SK-N-SH (cell line): Measurements from ENCODE around the gene IWS1. TPM values are rescaled to one million over a fixed set of nuclear protein-coding genes. Genes with fewer than 3 reads are reported as not detected.

Source experiments
- CTCF ChIA-PET: fragments of 300-600, 350-600 bp; formaldehyde crosslinking; extraction: SDS; loops from one replicate; lab custom pipeline; 2021; lab: Yijun Ruan, JAX
- POLR2A ChIA-PET: fragments of 350-600 bp; sonication (Branson Sonifier 250); formaldehyde crosslinking; extraction: SDS; loops from one replicate; lab custom pipeline; 2020; ENCODE audit warnings: antibody characterized with exemption, inconsistent platforms; lab: Yijun Ruan, JAX
- DNase-seq: peaks from one replicate; pipeline ENCODE4 v3.0.0; 2012
- H2AFZ ChIP-seq: fragments of 200-600 bp; sonication (generic); 2 replicates; pipeline ENCODE4 v1.8.1; 2016; ENCODE audit warnings: antibody characterized with exemption, mild to moderate bottlenecking, low read depth
- H3F3A ChIP-seq: fragments of 200-600 bp; sonication (generic); replicated peaks from 2 replicates; pipeline ENCODE3; 2016; ENCODE audit warnings: antibody characterized with exemption, mild to moderate bottlenecking; ENCODE audit not compliant: insufficient read depth
- H3K27ac ChIP-seq, 2 experiments: fragments of 200-500 bp in 1 of 2; fragments of 200-600 bp in 1 of 2; sonication (Bioruptor generic) in 1 of 2; sonication (generic), shearing (Covaris generic) in 1 of 2; 2 replicates each; pipeline versions ENCODE4 v1.5.1 to v1.6.1; 2014 to 2016; ENCODE audit warnings: low read depth in 2 of 2, inconsistent platforms in 1 of 2, low read length in 1 of 2, mild to moderate bottlenecking in 1 of 2, mixed read lengths in 1 of 2
- H3K27me3 ChIP-seq: fragments of 200-600 bp; sonication (generic), shearing (Covaris generic); 2 replicates; pipeline ENCODE4 v1.6.1; 2016; ENCODE audit warnings: mixed run types; ENCODE audit not compliant: insufficient read depth
- H3K36me3 ChIP-seq, 2 experiments: fragments of 200-500 bp in 1 of 2; fragments of 200-600 bp in 1 of 2; sonication (Bioruptor generic) in 1 of 2; sonication (generic) in 1 of 2; replicated peaks in 1 of 2; 2 replicates each; pipeline versions ENCODE3 to v1.5.1; 2014 to 2016; ENCODE audit warnings: low read length in 1 of 2, mild to moderate bottlenecking in 1 of 2; ENCODE audit not compliant: insufficient read depth in 2 of 2, control insufficient read depth in 1 of 2
- H3K4me1 ChIP-seq, 2 experiments: fragments of 200-500 bp in 1 of 2; fragments of 200-600 bp in 1 of 2; sonication (Bioruptor generic) in 1 of 2; sonication (generic), shearing (Covaris generic) in 1 of 2; 2 replicates each; pipeline versions ENCODE4 v1.5.1 to v1.6.1; 2014 to 2016; ENCODE audit warnings: low read depth in 1 of 2, low read length in 1 of 2, mixed run types in 1 of 2; ENCODE audit not compliant: insufficient read depth in 2 of 2, control insufficient read depth in 1 of 2
- H3K4me2 ChIP-seq: fragments of 200-600 bp; sonication (generic), shearing (Covaris generic); 2 replicates; pipeline ENCODE4 v1.6.1; 2017; ENCODE audit warnings: mixed run types
- H3K4me3 ChIP-seq, 2 experiments: fragments of 200-500 bp in 1 of 2; fragments of 200-600 bp in 1 of 2; sonication (Bioruptor generic) in 1 of 2; sonication (generic), shearing (Covaris generic) in 1 of 2; 2 replicates each; pipeline versions ENCODE4 v1.5.1 to v1.8.1; 2014 to 2016; ENCODE audit warnings: low read depth in 2 of 2, inconsistent platforms in 1 of 2, low read length in 1 of 2, mild to moderate bottlenecking in 1 of 2, mixed read lengths in 1 of 2, moderate library complexity in 1 of 2
- H3K79me2 ChIP-seq: fragments of 200-600 bp; sonication (generic); 2 replicates; pipeline ENCODE4 v1.8.1; 2017; ENCODE audit warnings: mild to moderate bottlenecking; ENCODE audit not compliant: insufficient read depth
- H3K9ac ChIP-seq: fragments of 200-600 bp; sonication (generic); 2 replicates; pipeline ENCODE4 v1.6.1; 2017; ENCODE audit warnings: mixed run types
- H3K9me2 ChIP-seq: fragments of 200-600 bp; sonication (generic); 2 replicates; pipeline ENCODE4 v1.6.1; 2017; ENCODE audit warnings: mixed run types
- H3K9me3 ChIP-seq: fragments of 200-600 bp; sonication (generic); 2 replicates; pipeline ENCODE4 v1.6.1; 2017; ENCODE audit warnings: mixed run types, mild to moderate bottlenecking, moderate library complexity
- H4K20me1 ChIP-seq: fragments of 200-600 bp; sonication (generic); 2 replicates; pipeline ENCODE4 v1.6.1; 2017; ENCODE audit warnings: mild to moderate bottlenecking, mixed run types; ENCODE audit not compliant: insufficient read depth
- CHD2 ChIP-seq: fragments of 150-350 bp; IDR thresholded peaks from 2 replicates; pipeline ENCODE4 v1.6.1; 2018; ENCODE audit warnings: low read length; ENCODE audit not compliant: partially characterized antibody
- ELF1 ChIP-seq: IDR thresholded peaks from 2 replicates; pipeline ENCODE4 v1.4.0; 2012
- EP300 ChIP-seq, 2 experiments: IDR thresholded peaks; 2 replicates each; pipeline versions ENCODE4 v1.4.0 to v1.6.1; 2012; ENCODE audit warnings: borderline replicate concordance in 1 of 2, low read depth in 1 of 2, low read length in 1 of 2
- FOSL2 ChIP-seq: IDR thresholded peaks from 2 replicates; pipeline ENCODE4 v1.4.0; 2012; ENCODE audit warnings: low read depth, mild to moderate bottlenecking, moderate library complexity, borderline replicate concordance
- FOXM1 ChIP-seq: IDR thresholded peaks from 2 replicates; pipeline ENCODE4 v1.4.0; 2012; ENCODE audit warnings: low read depth, mild to moderate bottlenecking
- GATA2 ChIP-seq: sonication (generic); formaldehyde crosslinking; IDR thresholded peaks from 2 replicates; pipeline ENCODE4 v1.5.0; 2020; ENCODE audit warnings: mild to moderate bottlenecking, missing genetic modification reagents
- JUND ChIP-seq: IDR thresholded peaks from 2 replicates; pipeline ENCODE4 v1.4.0; 2012
- MAX ChIP-seq: IDR thresholded peaks from 2 replicates; pipeline ENCODE4 v1.4.0; 2012; ENCODE audit warnings: low read depth
- NFIC ChIP-seq: IDR thresholded peaks from 2 replicates; pipeline ENCODE4 v1.4.0; 2012; ENCODE audit warnings: borderline replicate concordance
- NRF1 ChIP-seq: IDR thresholded peaks from 2 replicates; pipeline ENCODE4 v1.6.1; 2012; ENCODE audit warnings: low read depth, mild to moderate bottlenecking, low read length
- PBX3 ChIP-seq: IDR thresholded peaks from 2 replicates; pipeline ENCODE4; 2012
- RFX5 ChIP-seq: IDR thresholded peaks from 2 replicates; pipeline ENCODE4 v1.6.1; 2012; ENCODE audit warnings: mild to moderate bottlenecking, improper control_type of control experiment, low read length
- TAF1 ChIP-seq: IDR thresholded peaks from 2 replicates; pipeline ENCODE4 v1.6.1; 2012; ENCODE audit warnings: low read depth, mild to moderate bottlenecking, low read length, moderate library complexity, borderline replicate concordance
- TCF12 ChIP-seq: IDR thresholded peaks from 2 replicates; pipeline ENCODE4 v1.4.0; 2012
- TEAD4 ChIP-seq: IDR thresholded peaks from 2 replicates; pipeline ENCODE4 v1.4.0; 2012; ENCODE audit warnings: mild to moderate bottlenecking, borderline replicate concordance; ENCODE audit not compliant: insufficient read depth
- USF1 ChIP-seq: IDR thresholded peaks from 2 replicates; pipeline ENCODE4 v1.4.0; 2012; ENCODE audit warnings: low read depth, borderline replicate concordance
- YY1 ChIP-seq: IDR thresholded peaks from 2 replicates; pipeline ENCODE4 v1.4.0; 2012; ENCODE audit warnings: low read depth, mild to moderate bottlenecking
- ZBTB33 ChIP-seq: IDR thresholded peaks from 2 replicates; pipeline ENCODE4 v1.4.0; 2012; ENCODE audit warnings: low read depth, borderline replicate concordance
- WGBS: methylation state at CpG from one replicate; pipeline ENCODE4 v1.1.6; 2017; ENCODE audit warnings: low lambda C conversion rate; 5-methylcytosine and 5-hydroxymethylcytosine counted together
- polyA plus RNA-seq, 3 experiments: library from polyadenylated mRNA; depleted of rRNA; stranded (reverse); fragments of >200 nt; gene quantifications; 2 replicates each; pipeline ENCODE4 v1.2.3, GENCODE V29; 2012

IWS1 gene
- polyA plus RNA-seq, 1 of the 3 experiments (the other 2 are of a cell fraction) = 24.6 TPM

GRCh38 chr2:127564429-127565260, 38.4 kb upstream of the IWS1 start:
- Histone ChIP-seq H3K9me3 (no peaks in the 10 kb centered on the region), H3K79me2 (no peaks in the 10 kb centered on the region), H4K20me1 (no peaks in the 10 kb centered on the region), H3K9me2 (no peaks in the 10 kb centered on the region), H3K9ac (no peak overlapping the region), H2AFZ (no peak overlapping the region), H3K4me3 (no peak overlapping the region), H3F3A (no peaks in the 10 kb centered on the region), H3K4me2 (no peak overlapping the region), H3K27ac (no peak overlapping the region), H3K27me3 (no peaks in the 10 kb centered on the region), H3K36me3 (no peaks in the 10 kb centered on the region), H3K4me1 (peaks cover 0 to 7% of the 10 kb centered on the region in 2 experiments; a peak in 2 of 4 replicates)
- no peak for DNase-seq
- POLR2A ChIA-PET = no interaction called here
- no peak for TF ChIP-seq NRF1
- TF ChIP-seq YY1 = no peak
- TF ChIP-seq TCF12 = no peak
- TF ChIP-seq USF1 = no peak
- no peak for TF ChIP-seq JUND
- no peak for TF ChIP-seq ELF1
- TF ChIP-seq NFIC = no peak
- no peak for TF ChIP-seq EP300 (IDR thresholded peaks at IDR 0.05; ENCODE audit: borderline replicate concordance in 1 of 2, low read depth in 1 of 2, low read length in 1 of 2)
- TF ChIP-seq PBX3 = no peak
- TF ChIP-seq FOSL2 = no peak
- TF ChIP-seq ZBTB33 = no peak
- TF ChIP-seq TAF1 = no peak
- no peak for TF ChIP-seq TEAD4
- no peak for TF ChIP-seq MAX
- TF ChIP-seq CHD2 = no peak
- TF ChIP-seq GATA2 (CRISPR knock-in tag) = no peak
- TF ChIP-seq RFX5 = no peak
- no peak for TF ChIP-seq FOXM1
- WGBS = 57% methylated on average over 7 of the region's 11 CpGs
- CTCF ChIA-PET = no interaction called here
